GM18505 (cell line): ENCODE data around the gene ZNF213.

Experiments
- ATAC-seq: cut with Tn5 transposase; IDR thresholded peaks from one replicate; pipeline ENCODE4 v1.9.1; 2021; ENCODE audit not compliant: unreplicated experiment
- POLR2A ChIP-seq: IDR thresholded peaks from 4 replicates; pipeline ENCODE4 v1.6.1; 2011; ENCODE audit warnings: borderline replicate concordance; ENCODE audit not compliant: insufficient read depth, insufficient read length; ENCODE audit errors: extremely low read depth

ZNF213 gene

DNA sequence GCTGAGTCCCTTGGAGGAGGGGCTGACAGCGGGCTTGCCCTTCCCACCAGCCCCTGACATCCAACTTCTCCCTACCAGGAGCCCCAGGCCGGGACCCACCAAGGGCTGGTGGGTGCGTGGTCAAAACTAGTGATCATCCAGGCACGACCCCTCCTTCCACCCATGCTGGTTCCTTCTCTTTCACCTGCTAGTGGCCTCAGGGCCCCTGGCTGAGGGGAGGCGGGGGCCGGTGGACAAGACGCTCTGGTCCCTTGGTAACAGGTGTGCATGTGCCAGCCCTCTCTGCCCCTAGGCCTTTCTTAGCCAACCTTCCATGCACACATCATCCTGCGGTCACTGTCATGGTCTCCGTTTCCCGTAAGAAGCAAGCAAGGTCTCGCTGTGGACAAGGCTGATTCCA is 8.4 kb downstream of the ZNF213 start:
- no peak for TF ChIP-seq POLR2A
- ATAC-seq: no peak

DNA sequence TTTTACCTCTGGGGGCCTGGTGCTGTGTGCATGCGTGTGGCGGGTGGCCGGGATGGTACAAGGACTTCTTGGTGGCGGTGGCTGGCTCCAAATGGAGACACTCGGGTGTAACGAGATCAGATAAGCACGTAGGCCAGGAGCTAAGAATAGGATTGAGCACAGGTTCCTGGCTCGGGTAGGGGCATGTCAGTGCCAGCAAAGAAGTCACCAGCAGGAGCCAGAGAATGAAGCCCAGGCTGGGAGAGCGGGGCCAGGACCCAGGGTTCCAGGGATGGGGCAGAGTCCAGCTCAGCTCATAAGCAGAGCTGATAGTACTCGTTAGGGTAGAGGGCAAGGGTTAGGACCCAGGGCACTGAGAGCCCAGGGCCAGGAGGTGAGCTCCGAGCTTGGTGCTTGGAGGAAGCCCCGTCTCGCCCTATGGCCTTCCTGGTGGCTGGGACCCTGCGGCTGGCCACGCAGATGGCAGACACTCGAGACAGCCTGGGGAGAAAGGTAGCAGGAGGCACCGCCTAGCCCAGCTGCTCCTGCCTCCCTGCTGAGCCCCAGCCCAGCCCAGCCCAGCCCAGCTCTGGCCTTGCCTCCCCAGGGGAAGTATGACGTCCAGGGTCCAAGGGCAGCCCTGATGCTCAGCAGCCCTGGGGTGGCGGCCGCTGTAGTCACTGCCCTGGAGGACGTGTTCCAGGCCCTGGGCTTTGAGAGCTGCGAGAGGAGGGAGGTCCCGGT is 8.9 kb downstream of the ZNF213 start:
- no peak for ATAC-seq
- TF ChIP-seq POLR2A: no peak

GRCh38 chr16:3144321-3144983 is 9.6 kb downstream of the ZNF213 start:
- TF ChIP-seq POLR2A: no peak
- ATAC-seq: no peak

GRCh38 chr16:3145151-3145550 is 10.3 kb downstream of the ZNF213 start:
- TF ChIP-seq POLR2A: no peak
- no peak for ATAC-seq

GRCh38 chr16:3145660-3146059 is 10.8 kb downstream of the ZNF213 start:
- ATAC-seq: no peak
- no peak for TF ChIP-seq POLR2A

DNA sequence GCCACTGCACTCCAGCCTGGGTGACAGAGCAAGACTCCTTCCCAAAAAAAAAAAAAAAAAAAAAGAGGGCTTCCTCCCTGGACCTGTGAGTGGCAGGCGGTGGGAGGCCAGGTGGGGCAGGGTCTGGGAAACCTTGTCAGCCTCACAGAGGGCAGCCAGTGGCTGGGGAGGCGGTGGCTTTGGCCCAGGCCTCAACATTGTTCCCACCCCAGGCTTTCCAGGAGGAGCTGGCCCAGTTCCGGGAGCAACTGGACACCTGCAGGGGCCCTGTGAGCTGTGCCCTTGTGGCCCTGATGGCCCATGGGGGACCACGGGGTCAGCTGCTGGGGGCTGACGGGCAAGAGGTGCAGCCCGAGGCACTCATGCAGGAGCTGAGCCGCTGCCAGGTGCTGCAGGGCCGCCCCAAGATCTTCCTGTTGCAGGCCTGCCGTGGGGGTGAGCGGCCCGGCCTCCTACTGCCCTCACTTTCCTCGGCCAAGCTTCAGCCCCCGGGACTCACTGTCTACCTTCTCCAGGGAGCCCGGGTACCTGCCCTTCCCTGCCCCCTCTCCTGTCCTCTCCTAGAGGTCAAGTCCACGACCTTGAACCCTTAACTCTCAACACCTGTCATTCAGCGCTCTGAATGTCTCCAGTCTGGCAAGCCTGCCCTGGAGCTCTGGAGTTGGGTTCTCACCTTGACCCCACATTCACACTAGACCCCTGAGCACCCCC is 12.4 kb downstream of the ZNF213 start:
- TF ChIP-seq POLR2A: no peak
- ATAC-seq: no peak

- no peak for TF ChIP-seq POLR2A
- no peak for ATAC-seq
Measured at GRCh38 chr16:3147757-3148104, 12.9 kb downstream of the ZNF213 start.

DNA sequence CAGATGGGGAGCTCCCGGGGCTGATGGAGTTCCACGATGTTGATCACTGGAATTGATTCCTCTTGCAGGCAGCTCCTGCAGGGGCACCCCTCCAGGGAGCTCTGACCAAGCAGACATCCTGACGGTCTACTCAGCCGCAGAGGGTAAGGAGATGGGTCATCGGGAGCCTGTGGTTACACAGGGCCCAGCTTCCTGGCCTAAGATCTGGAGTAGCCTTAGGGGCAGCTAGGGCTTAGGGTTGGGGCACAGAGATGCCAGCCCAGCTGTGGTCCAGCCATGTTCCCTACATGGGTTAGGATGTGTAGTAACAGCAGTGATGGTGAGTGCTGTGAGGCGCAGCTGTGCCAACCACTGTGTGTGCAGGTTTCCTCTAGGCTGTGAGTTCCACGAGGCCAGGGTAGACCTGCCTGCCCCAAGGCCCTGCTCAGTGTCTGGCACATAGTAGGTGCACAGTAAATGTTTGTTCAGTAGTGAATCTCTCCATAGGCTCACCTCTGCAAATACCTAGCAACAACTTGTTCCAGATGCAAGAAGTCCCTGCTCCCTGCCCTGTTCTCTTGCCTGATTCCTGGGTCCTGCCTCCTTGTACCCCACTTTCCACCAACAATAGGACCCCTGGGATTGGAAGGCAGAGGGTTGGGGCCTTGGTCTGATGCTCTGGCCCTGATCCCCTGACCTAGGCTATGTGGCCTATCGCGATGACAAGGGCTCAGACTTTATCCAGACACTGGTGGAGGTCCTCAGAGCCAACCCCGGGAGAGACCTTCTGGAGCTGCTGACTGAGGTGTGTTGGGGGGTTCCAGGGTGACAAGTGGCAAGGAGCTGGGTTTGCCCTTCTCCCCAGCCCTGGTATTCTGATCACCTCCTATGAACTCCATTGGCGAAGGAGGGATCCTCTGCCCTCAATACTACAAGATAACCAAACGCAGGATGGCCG is 13.7 kb downstream of the ZNF213 start:
- ATAC-seq: no peak
- no peak for TF ChIP-seq POLR2A

- no peak for ATAC-seq
- no peak for TF ChIP-seq POLR2A
Measured at GRCh38 chr16:3149193-3149530, 14.3 kb downstream of the ZNF213 start.

DNA sequence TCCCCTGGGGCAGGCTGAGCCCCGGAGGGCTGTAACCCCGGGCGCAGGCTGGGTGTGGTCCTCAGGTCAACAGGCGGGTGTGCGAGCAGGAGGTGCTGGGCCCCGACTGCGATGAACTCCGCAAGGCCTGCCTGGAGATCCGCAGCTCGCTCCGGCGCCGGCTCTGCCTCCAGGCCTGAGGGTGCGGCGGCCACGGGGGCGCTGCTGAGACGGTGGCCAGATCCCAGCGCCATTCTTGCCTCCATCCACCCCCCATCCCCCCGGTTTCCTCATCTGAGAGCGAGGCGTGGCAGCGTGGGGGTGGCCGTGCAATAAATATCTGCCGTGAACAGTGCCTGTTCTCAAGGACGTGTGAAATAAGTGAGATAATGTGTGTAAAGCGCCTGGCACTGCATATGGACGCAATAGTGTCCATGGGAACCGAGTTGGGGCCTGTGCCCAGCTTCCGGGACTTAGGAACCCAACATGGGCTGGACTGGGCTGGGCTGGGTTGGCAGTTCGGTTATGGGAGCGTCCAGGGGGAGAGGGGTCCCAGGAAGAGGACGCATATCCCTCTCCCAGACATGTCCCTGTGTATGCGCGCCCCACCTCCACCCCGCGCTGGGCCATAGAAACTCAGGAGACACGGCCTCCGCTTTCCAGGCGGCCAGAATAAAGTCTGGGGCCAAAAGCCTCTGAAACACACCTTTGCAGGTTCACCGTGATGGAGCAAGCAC is 15.0 kb downstream of the ZNF213 start:
- no peak for ATAC-seq
- TF ChIP-seq POLR2A: no peak

GRCh38 chr16:3150346-3151218 is 15.8 kb downstream of the ZNF213 start:
- TF ChIP-seq POLR2A: peak; percentile 31
- ATAC-seq: peak; percentile 52

DNA sequence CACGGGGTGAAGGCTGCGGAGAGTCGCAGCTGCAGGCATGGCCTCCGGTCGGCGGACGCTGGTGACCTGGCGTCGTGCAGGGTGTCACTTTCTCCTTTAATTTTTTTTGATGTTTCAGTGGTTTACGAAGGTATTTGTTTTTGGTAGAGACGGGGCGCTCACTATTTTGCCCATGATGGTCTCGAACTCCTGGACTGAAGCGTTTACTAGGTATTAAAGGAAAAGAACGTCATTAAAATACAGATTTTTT is 17.1 kb downstream of the ZNF213 start:
- ATAC-seq: no peak
- no peak for TF ChIP-seq POLR2A
